Cardiac septum (tissue), 1 donor: Measurements from ENCODE around the gene LPXN. TPM values are rescaled to one million over a fixed set of nuclear protein-coding genes. Genes with fewer than 3 reads are reported as not detected.

Experiments used
- DNase-seq: peaks from one replicate; pipeline ENCODE4 v3.0.0-alpha.2; 2020; ENCODE audit warnings: low spot score
- intact Hi-C: fragments of 100-400 bp; cut with DNase I; formaldehyde crosslinking; loops from one replicate; pipeline ENCODE4 v1.14.0; 2022
- long read RNA-seq: library from polyadenylated mRNA; unstranded; transcript quantifications from one replicate; pipeline ENCODE4 v2.0.0, GENCODE V29; 2021
- total RNA-seq: library from RNA; stranded (reverse); fragmentation: NEBNext Ultra II Directional; extraction: Animal tissue kit (Norgen Biotek cat#: 25700); gene quantifications from one replicate; pipeline ENCODE4 v1.2.1, GENCODE V29; 2021
- donor health status: DM: no; HTN: no; CAD: no.

The LPXN gene
- total RNA-seq = 4.4 TPM
- long read RNA-seq, partial matches to known transcripts = 1 of 9 reads
- long read RNA-seq, other reads (novel, unspliced or antisense) = 7 of 9 reads

GRCh38 chr11:58575377-58576020, at the start of gene LPXN:
Gene LPXN (minus strand): TSS chr11:58575856. CDS start chr11:58575772, 84 bp downstream.
- intact Hi-C loops = loop anchor here (5.0 kb wide), 2 partner anchors 52 to 1008 kb away; partner anchors contain the start of gene UBE2L6
- no peak for DNase-seq

GRCh38 chr11:58625086-58625485, 49.4 kb upstream of the LPXN start:
- intact Hi-C loops = loop anchor here (5.0 kb wide), 1 partner anchor 48 kb away; the partner anchor contains the start of genes LPXN and ZFP91

DNA sequence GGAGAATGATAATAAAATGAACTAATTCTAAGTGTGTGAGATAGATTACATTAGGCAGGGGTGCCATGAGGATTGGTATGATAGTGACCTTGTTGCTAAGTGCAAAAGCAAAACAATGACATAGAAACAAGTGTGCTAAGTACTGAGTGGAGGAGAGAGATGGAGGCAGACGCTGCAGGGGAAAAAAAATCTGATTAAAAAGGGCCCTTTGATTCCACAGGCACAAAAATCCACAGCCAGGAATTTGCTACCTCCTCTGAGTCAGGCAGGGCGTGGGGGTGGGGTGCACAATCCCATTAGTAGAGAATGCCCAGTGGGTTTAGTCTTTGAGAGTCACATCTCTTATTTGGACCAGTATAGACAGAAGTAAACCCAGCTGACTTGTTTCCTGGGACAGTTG, 46.7 kb upstream of the LPXN start, which contains the start of gene CNTF:
Gene CNTF (plus strand): TSS at position 322 of the 400 bp plus-strand sequence. CDS start 88 bp downstream, outside the sequence.
- no peak for DNase-seq
- intact Hi-C loops = no loop called here

More at GRCh38 chr11:58625086-58625485, 49.4 kb upstream of the LPXN start:
- DNase-seq = no peak

DNA sequence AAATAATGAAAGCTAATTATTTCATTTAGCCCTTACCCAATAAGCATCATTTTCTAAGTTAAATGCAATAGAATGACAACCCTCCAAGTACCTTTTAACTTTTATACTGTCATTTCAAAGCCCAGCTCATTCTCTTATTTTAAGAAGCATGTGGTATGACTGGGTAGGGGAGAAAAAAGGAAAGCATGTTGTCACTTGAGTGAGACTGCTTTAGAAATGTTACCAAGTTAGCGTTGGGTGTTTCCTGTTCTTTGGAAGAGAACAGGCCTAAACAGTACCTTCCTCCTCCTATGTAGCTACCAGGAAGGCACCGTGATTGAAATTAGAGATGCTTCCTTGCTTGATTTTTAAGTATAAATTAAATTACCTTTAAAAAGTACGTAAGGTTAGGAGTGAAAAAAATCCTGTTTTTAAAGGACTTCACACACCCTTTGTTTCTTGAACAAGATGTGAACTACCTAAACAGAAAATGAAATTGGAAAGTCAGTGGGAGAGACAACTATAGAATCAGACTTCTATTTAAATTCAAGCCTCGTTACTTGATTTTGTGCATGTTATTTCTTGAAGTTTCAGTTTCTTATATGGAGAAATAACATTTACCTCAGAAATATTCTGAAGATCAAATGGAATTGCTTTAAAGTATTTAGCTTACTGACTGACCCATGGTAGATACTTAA, 46.1 kb upstream of the LPXN start:
- no peak for DNase-seq
- intact Hi-C loops = no loop called here

DNA sequence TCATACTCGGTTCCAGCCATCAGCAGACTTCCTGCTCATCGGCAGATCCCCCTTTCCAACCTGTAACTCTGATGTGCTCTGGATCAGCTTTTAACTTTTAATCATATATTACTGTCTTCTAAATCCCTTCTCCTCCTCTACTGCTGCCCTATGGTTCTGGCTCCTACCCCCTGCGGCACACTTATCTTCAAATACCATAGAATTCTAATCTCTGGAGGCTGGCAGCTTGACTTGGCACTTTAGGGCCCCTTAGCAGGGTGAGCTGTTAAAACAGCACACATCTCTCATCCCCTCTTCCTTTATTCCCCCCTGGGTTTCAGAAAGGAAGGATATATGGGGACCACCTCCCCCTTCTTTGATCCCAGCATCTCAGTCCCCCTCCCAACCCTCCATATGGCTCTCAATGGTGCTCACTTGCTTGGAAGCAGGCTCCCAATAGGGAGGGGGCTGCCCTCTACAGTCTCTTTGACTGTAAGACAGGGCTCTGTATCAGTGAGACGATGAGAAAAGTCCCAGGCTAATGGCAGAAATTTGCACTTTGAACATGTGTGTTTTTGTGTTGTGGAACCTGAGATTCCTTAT, 42.4 kb upstream of the LPXN start:
- no peak for DNase-seq
- intact Hi-C loops = loop anchor here (2.0 kb wide), 1 partner anchor 37 kb away; no protein-coding TSS in a partner anchor

DNA sequence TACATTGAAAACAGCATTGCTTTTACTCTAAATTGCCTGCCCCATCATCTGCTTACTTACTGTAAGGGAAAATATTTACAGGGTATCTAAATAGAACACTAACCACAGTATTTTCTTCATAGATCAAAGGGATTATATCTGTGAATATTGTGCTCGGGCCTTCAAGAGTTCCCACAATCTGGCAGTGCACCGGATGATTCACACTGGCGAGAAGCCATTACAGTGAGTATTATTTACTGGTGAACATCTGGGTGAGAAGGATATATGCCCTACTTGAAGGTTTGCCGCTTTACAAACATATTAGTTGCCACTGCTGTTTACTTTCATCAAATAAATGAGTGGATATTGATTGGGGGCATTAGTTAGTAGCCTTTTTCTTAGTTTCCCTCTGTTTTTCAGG, 40.9 kb upstream of the LPXN start:
- no peak for DNase-seq
- intact Hi-C loops = loop anchor here (2.0 kb wide), 1 partner anchor 36 kb away; no protein-coding TSS in a partner anchor

DNA sequence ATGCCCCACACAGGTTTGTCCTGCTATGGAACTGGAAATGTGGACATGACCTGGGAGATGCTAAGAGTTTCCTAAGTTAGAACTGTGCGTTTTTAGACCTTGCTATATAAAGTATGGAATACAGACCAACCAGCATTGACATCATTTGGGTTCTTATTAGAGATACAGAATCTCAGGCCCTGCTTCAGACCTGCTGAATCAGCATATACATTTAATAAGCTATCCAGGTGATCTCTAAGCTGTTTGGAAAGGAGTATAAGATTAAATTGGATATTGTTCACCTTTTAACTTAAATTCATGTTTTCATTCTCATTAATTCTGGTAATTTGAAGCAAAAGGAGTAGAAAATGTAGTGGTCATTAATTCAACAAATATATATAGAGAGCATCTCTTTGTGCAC, 39.9 kb upstream of the LPXN start:
- DNase-seq = no peak
- intact Hi-C loops = no loop called here

DNA sequence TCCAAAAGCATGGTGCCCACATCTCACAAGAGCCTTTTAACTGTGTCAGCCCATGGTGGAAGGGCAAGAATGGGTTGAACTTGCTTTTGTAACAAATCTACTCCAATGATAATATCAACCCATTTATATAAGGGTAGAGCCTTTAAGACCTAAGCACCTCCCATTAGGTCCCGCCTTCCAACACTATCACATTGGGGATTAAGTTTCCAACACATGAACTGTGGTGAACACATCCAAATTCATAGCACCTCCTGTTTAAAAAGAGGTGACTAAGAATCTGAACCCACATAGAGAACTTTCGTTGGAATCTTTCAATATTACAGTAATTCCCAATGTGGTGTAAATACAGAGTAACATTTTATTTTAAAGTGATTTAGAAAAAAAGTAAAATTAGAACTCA, 37.6 kb upstream of the LPXN start:
- intact Hi-C loops = no loop called here
- DNase-seq = no peak

- DNase-seq = no peak
- intact Hi-C loops = no loop called here
Observed at GRCh38 chr11:58609723-58610122, 34.1 kb upstream of the LPXN start.

GRCh38 chr11:58608331-58608730, 32.7 kb upstream of the LPXN start:
- no peak for DNase-seq
- intact Hi-C loops = no loop called here

DNA sequence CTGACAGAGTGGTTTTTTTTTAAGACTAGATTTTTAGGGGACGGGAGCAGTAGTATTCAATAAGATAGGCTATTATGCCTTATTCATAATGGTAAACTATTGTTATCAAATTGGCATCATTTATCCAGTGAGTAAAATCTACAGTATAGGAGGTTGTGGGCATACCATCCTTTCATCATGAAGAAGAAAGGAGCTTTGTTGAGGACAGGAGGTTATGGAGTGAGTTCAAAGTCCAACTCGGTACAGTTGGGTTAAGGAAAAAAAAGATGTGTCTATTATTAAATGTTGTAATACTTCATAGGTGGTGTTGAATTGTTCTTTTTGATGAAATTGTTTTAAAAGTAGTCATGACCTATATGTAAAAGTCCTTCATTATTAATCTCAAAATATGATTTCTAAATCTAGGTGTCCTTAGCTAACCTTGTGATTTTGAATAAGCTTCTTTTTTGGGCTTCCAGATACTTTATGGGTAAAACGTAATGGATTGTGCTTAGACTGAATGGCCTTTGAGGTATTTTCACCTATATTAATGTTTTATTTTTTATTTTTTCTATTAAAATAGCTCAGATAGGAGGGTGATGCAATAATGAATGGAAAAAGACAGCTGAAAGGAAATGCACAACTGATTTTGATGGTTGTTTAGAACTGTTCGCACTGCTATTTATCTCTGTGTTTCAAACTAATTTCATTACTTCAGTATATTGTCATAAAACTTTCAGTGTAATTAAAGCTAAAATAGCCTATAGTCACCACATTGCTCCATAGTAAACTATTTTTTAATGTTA, 31.5 kb upstream of the LPXN start:
- DNase-seq = no peak
- intact Hi-C loops = no loop called here

DNA sequence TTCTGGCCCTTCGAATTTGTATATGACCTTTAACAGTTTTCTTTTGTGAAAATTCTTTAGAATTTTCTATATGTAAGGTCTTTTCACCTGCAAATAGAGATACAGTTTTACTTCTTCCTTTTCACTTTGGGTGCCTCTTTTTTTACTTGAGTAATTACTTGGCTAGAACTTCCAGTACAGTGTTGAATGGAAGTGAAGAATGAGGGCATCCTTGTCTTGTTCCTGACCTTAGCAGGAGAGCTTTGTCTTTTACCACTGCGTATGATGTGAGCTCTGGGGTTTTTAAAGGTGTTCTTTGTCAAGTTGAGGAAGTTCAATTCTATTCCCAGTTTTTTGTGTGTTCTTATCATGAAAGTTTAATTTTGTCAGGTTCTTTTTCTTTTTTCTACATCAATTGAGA, 24.9 kb upstream of the LPXN start:
- no peak for DNase-seq

GRCh38 chr11:58597486-58598144, 22.0 kb upstream of the LPXN start:
- intact Hi-C loops = no loop called here
- DNase-seq = no peak

More for the DNA sequence above, 24.9 kb upstream of the LPXN start:
- intact Hi-C loops = no loop called here

- intact Hi-C loops = no loop called here
- DNase-seq = no peak
Observed at GRCh38 chr11:58596621-58597020, 21.0 kb upstream of the LPXN start.

- intact Hi-C loops = no loop called here
- no peak for DNase-seq
Observed at GRCh38 chr11:58594826-58595225, 19.2 kb upstream of the LPXN start.

- DNase-seq = no peak
- intact Hi-C loops = no loop called here
Observed at GRCh38 chr11:58592760-58593472, 17.3 kb upstream of the LPXN start.

DNA sequence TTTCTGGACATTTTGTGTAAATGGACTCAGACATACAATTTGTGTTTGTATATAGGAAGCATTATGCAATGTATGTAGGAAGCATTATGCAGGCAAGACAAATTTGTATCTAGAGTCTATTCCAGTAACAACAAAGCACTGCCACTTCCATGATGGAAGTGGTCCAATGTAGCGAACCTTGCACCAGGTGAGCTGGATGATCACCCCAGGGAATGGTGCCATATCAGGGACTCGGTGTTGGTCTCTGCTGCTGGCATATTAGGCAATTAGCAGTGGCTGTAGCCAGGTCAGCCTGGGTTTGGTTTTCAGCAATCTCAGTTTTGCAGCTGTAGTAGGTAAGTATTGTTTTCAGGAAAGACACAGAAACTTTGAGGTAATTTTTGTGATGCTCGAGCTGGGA, 16.0 kb upstream of the LPXN start:
- no peak for DNase-seq
- intact Hi-C loops = no loop called here

DNA sequence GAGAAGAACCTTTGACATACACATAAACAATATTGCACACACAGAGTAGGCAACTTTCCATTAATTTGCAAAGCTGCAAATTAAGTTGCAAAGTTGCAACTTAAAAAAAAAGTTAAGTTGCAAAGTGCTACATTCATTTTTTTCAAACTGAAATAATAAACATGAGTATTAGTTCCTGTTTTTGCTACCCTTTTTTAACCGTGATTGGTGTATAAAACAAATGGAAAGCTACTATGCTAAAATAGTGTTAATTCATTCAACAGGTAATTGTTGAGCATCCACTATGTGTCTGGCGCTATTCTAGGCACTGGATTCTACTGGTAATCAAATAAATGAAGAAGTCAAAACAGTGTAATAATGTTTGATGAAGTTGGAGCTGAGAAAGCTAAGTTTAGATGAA, 11.3 kb upstream of the LPXN start:
- intact Hi-C loops = no loop called here
- no peak for DNase-seq

DNA sequence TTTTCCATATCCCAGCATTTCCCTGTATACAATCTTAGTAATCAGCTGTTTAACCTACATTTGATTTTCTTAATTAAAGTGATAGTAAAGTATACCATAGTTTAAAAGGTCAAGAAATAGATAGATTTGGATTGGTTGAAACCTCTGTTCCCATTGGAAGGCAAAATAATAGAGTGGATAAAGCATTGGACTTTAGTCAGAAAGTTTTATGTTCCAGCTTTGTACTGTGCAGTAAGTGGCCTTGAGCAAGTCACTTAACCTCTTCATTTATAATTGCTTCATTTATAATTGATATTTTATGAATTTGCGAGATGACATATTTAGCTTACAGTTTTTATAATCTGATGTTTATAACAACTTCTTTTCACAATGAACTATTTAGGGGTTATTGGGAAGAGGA, 6.8 kb upstream of the LPXN start:
- intact Hi-C loops = no loop called here
- no peak for DNase-seq
